Heart right ventricle (tissue), 16 donors: Measurements from ENCODE around the gene DPEP2. TPM values are rescaled to one million over a fixed set of nuclear protein-coding genes. Genes with fewer than 3 reads are reported as not detected.
"Not testable (repeated sequence)": the region's sequence is repeated elsewhere in the genome, so short reads cannot be mapped to it uniquely, and the experiment has no call there.

Experiments used
- ATAC-seq, 8 donors: fragments of 200-7000 bp; cut with Tn5 transposase; one replicate each; pipeline ENCODE4 v1.9.1; 2020; ENCODE audit warnings: mild to moderate bottlenecking in 8 of 8, moderate library complexity in 8 of 8, moderate number of reproducible peaks in 1 of 8
- DNase-seq, 2 donors: peaks; one replicate each; pipeline ENCODE4 v3.0.0-alpha.2; 2020
- H3K27ac ChIP-seq, 10 donors: fragments of 200-600 bp; sonication (generic) in 2 of 10; one replicate each; pipeline versions ENCODE4 v1.5.0 to v1.8.0; 2020 to 2022; ENCODE audit warnings: mild to moderate bottlenecking in 3 of 10
- H3K27me3 ChIP-seq, 7 donors: fragments of 200-600 bp; one replicate each; pipeline ENCODE4 v1.8.0; 2021 to 2022; ENCODE audit warnings: mild to moderate bottlenecking in 2 of 7
- H3K36me3 ChIP-seq, 9 donors: fragments of 200-600 bp; sonication (generic) in 1 of 9; one replicate each; pipeline versions ENCODE4 v1.5.0 to v1.8.0; 2020 to 2022; ENCODE audit warnings: mild to moderate bottlenecking in 2 of 9
- H3K4me1 ChIP-seq, 9 donors: fragments of 200-600 bp; sonication (generic) in 1 of 9; one replicate each; pipeline versions ENCODE4 v1.5.0 to v1.8.0; 2020 to 2022; ENCODE audit warnings: mild to moderate bottlenecking in 4 of 9
- H3K4me3 ChIP-seq, 10 donors: fragments of 200-600 bp; sonication (generic) in 2 of 10; one replicate each; pipeline versions ENCODE4 v1.5.0 to v1.8.0; 2020 to 2022; ENCODE audit warnings: mild to moderate bottlenecking in 7 of 10, moderate library complexity in 2 of 10
- H3K9me3 ChIP-seq, 11 donors: fragments of 200-600 bp in 10 of 11; sonication (generic) in 2 of 11; one replicate each; pipeline versions ENCODE4 v1.5.0 to v1.8.0; 2013 to 2022; ENCODE audit warnings: mild to moderate bottlenecking in 2 of 11, control low read depth in 1 of 11, moderate library complexity in 1 of 11
- WGBS, 2 donors: extraction: QIAGEN DNeasy Blood & Tissue Kit; methylation state at CpG; one replicate each; pipeline ENCODE4 v1.1.7; 2013; ENCODE audit warnings: inconsistent platforms in 1 of 2; 5-methylcytosine and 5-hydroxymethylcytosine counted together
- intact Hi-C, 10 donors: fragments of 100-400 bp; cut with DNase I; formaldehyde crosslinking; loops; one replicate each; pipeline versions ENCODE4 v1.11.1 to v1.14.2; 2022
- polyA plus RNA-seq, 2 donors: library from polyadenylated mRNA; stranded (reverse); fragments of 200-250 nt; gene quantifications; one replicate each; pipeline ENCODE4 v1.2.3, GENCODE V29; 2013
- total RNA-seq, 10 donors: library from RNA; stranded (reverse); fragmentation: NEBNext Ultra II Directional in 3 of 10; extraction: Animal tissue kit (Norgen Biotek cat#: 25700) in 3 of 10; gene quantifications; one replicate each; pipeline versions ENCODE4 v1.2.1 to v1.2.4, GENCODE V29; 2021 to 2023
- TF ChIP-seq, protein P1 (sequence below), 9 donors: fragments of 200-600 bp; sonication (generic) in 2 of 9; IDR thresholded peaks; one replicate each; pipeline versions ENCODE4 v1.5.0 to v1.8.0; 2021 to 2022; ENCODE audit warnings: antibody characterized with exemption in 9 of 9, mild to moderate bottlenecking in 5 of 9, moderate library complexity in 1 of 9
- donor health status: Arrhythmogenic right ventricular cardiomyopathy.
- donor health status: ischemic (EF 13 %, LVEDD 7.1; RV severe dilation, severe dysfunction).
- donor health status: healthy with polysubstance abuse.
- donor health status: DM: no; HTN: yes; CAD: no.
- donor health status: DM: no; HTN: no; CAD: no.
- donor health status: ischemic (EF 25% LVEDD 6.9; RV normal size, moderate dysfunction).
- donor health status: ischemic (EF 25% LVEDD 5.7; RV mildly dilated, moderate dysfunction).
- donor health status: healthy.
- donor health status: DM: yes; HTN: yes; CAD: no.
- donor health status: Ischemic cardiomyopathy.
- donor health status: ischemic (EF 35%, LVEDD 5.7; RV mildly dilated, moderate dysfunction).
- donor health status: nonischemic (EF 11% LVEDD 7.7; RV severe dilation, severe dysfunction).
- donor health status: DM: yes; HTN: yes; CAD: no.
- donor health status: PGD.
- donor health status: ischemic (EF 29% LVEDD 5.4; RV normal size, mild dysfunction).
- donor health status: nonischemic (EF 23%, LVEDD 6.1; RV moderate dilation, normal function).

DPEP2 gene
- total and polyA plus RNA-seq, 12 donors, result 1.0 to 6.2 (median 1.6) TPM; not detected in 1

- ATAC-seq (no peak), DNase-seq (no peak)
- TF ChIP-seq, protein P1, sequence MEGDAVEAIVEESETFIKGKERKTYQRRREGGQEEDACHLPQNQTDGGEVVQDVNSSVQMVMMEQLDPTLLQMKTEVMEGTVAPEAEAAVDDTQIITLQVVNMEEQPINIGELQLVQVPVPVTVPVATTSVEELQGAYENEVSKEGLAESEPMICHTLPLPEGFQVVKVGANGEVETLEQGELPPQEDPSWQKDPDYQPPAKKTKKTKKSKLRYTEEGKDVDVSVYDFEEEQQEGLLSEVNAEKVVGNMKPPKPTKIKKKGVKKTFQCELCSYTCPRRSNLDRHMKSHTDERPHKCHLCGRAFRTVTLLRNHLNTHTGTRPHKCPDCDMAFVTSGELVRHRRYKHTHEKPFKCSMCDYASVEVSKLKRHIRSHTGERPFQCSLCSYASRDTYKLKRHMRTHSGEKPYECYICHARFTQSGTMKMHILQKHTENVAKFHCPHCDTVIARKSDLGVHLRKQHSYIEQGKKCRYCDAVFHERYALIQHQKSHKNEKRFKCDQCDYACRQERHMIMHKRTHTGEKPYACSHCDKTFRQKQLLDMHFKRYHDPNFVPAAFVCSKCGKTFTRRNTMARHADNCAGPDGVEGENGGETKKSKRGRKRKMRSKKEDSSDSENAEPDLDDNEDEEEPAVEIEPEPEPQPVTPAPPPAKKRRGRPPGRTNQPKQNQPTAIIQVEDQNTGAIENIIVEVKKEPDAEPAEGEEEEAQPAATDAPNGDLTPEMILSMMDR (IDR thresholded peaks at IDR 0.05), result no peak
- Histone ChIP-seq H3K9me3 (no peaks in the 10 kb centered on the region), H3K27me3 (no peaks in the 10 kb centered on the region), H3K27ac (peak overlapping the region in 1 of 10 donors; percentile 15), H3K4me3 (no peak overlapping the region), H3K36me3 (peaks cover 0 to 65% (median 32%) of the 10 kb centered on the region in 9 donors), H3K4me1 (peaks cover 15 to 73% (median 47%) of the 10 kb centered on the region in 9 donors)
- 74 to 79% methylated on average over 33 of the region's 33 CpGs for WGBS, 2 donors
- intact Hi-C loops, result loop anchor here in 6 of 10 donors (5.0 to 10.0 kb wide), 5 partner anchors 53 to 415 kb away; partner anchors contain the start of gene RIPOR1 (in 3 of the 6)
These were observed 59.5 kb downstream of the DPEP2 start for GRCh38 chr16:67939507-67940445.

GRCh38 chr16:67937713-67938112 is 61.6 kb downstream of the DPEP2 start:
- not testable (repeated sequence) for H3K27me3 ChIP-seq, DNase-seq, H3K9me3 ChIP-seq, H3K4me3 ChIP-seq, ATAC-seq
- Histone ChIP-seq H3K36me3 (peaks cover 0 to 62% (median 24%) of the 10 kb centered on the region in 9 donors), H3K27ac (peak overlapping the region in 6 of 10 donors; percentile 88 to 98 (median 95)), H3K4me1 (peaks cover 4 to 58% (median 37%) of the 10 kb centered on the region in 9 donors)
- WGBS, 2 donors, result 92 to 94% methylated on average over 5 of the region's 5 CpGs
- intact Hi-C loops, result loop anchor here in 5 of 10 donors (2.0 to 10.0 kb wide), 6 partner anchors 29 to 413 kb away; partner anchors contain the start of gene RIPOR1 (in 3 of the 5)

Other genes with a start within 250 kb of the DPEP2 start
- gene RANBP10, start 192.9 kb downstream of the DPEP2 start, total RNA-seq, result 10 to 100 TPM; 11.1 to 21.6 (median 15.6) TPM
- gene RANBP10, start 192.9 kb downstream of the DPEP2 start, polyA plus RNA-seq, result 1 to 10 TPM; 6.4 to 8.9 TPM
- 1 to 10 TPM in 1 of 10 donors, under 1 TPM in 9; 0.15 to 1.1 (median 0.48) TPM for gene TSNAXIP1, start 192.6 kb downstream of the DPEP2 start, total RNA-seq
- 1 to 10 TPM in 1 of 2 donors, under 1 TPM in 1; 0.74 to 1.2 TPM for gene TSNAXIP1, start 192.6 kb downstream of the DPEP2 start, polyA plus RNA-seq
- 10 to 100 TPM; 20.6 to 41.3 (median 26.9) TPM for gene THAP11, start 157.2 kb downstream of the DPEP2 start, total RNA-seq
- gene THAP11, start 157.2 kb downstream of the DPEP2 start, polyA plus RNA-seq, result 10 to 100 TPM in 1 of 2 donors, 1 to 10 TPM in 1; 6.0 to 23.5 TPM
- 100 to 1,000 TPM in 1 of 10 donors, 10 to 100 TPM in 9; 73.9 to 105 (median 80.5) TPM for gene NUTF2, start 152.6 kb downstream of the DPEP2 start, total RNA-seq
- gene NUTF2, start 152.6 kb downstream of the DPEP2 start, polyA plus RNA-seq, result 100 to 1,000 TPM; 186 to 214 TPM
- 10 to 100 TPM; 16.1 to 27.1 (median 19.1) TPM for gene CENPT, start 151.8 kb downstream of the DPEP2 start, total RNA-seq
- 10 to 100 TPM; 31.1 to 63.3 TPM for gene CENPT, start 151.8 kb downstream of the DPEP2 start, polyA plus RNA-seq
- gene EDC4, start 126.4 kb downstream of the DPEP2 start, total RNA-seq, result 10 to 100 TPM; 25.8 to 41.6 (median 31.3) TPM
- gene EDC4, start 126.4 kb downstream of the DPEP2 start, polyA plus RNA-seq, result 10 to 100 TPM; 30.2 to 46.8 TPM
- gene NRN1L, start 114.6 kb downstream of the DPEP2 start, total RNA-seq, result 1 to 10 TPM in 6 of 10 donors, not detected in 4; 1.1 to 2.7 (median 1.5) TPM
- gene NRN1L, start 114.6 kb downstream of the DPEP2 start, polyA plus RNA-seq, result 1 to 10 TPM; 1.8 to 4.0 TPM
- 10 to 100 TPM; 16.0 to 24.5 (median 20.5) TPM for gene PSKH1, start 106.2 kb downstream of the DPEP2 start, total RNA-seq
- gene PSKH1, start 106.2 kb downstream of the DPEP2 start, polyA plus RNA-seq, result 10 to 100 TPM; 15.7 to 22.9 TPM
- 1 to 10 TPM in 2 of 10 donors, under 1 TPM in 8; 0.39 to 1.6 (median 0.84) TPM for gene CTRL, start 67.6 kb downstream of the DPEP2 start, total RNA-seq
- gene CTRL, start 67.6 kb downstream of the DPEP2 start, polyA plus RNA-seq, result 1 to 10 TPM in 1 of 2 donors, under 1 TPM in 1; 0.74 to 2.0 TPM
- 100 to 1,000 TPM in 1 of 10 donors, 10 to 100 TPM in 9; 48.9 to 164 (median 62.8) TPM for gene PSMB10, start 62.6 kb downstream of the DPEP2 start, total RNA-seq
- gene PSMB10, start 62.6 kb downstream of the DPEP2 start, polyA plus RNA-seq, result 100 to 1,000 TPM in 1 of 2 donors, 10 to 100 TPM in 1; 87.4 to 170 TPM
- 10 to 100 TPM; 14.4 to 24.6 (median 20.6) TPM for gene LCAT, start 55.4 kb downstream of the DPEP2 start, total RNA-seq
- gene LCAT, start 55.4 kb downstream of the DPEP2 start, polyA plus RNA-seq, result 10 to 100 TPM; 18.1 to 96.5 TPM
- 100 to 1,000 TPM in 1 of 10 donors, 10 to 100 TPM in 9; 70.9 to 107 (median 86.6) TPM for gene SLC12A4, start 30.8 kb downstream of the DPEP2 start, total RNA-seq
- gene SLC12A4, start 30.8 kb downstream of the DPEP2 start, polyA plus RNA-seq, result 100 to 1,000 TPM in 1 of 2 donors, 10 to 100 TPM in 1; 70.1 to 116 TPM
- under 1 TPM in 1 of 10 donors, not detected in 9; 0.34 TPM for gene DPEP3, start 19.0 kb downstream of the DPEP2 start, total RNA-seq
- under 1 TPM in 1 of 2 donors, not detected in 1; 0.01 TPM for gene DPEP3, start 19.0 kb downstream of the DPEP2 start, polyA plus RNA-seq
- not detected for gene DPEP2NB, start 16.4 kb upstream of the DPEP2 start, total RNA-seq
- gene DPEP2NB, start 16.4 kb upstream of the DPEP2 start, polyA plus RNA-seq, result not detected
- gene DDX28, start 23.7 kb upstream of the DPEP2 start, total RNA-seq, result 10 to 100 TPM in 4 of 10 donors, 1 to 10 TPM in 6; 8.4 to 13.1 (median 9.7) TPM
- gene DDX28, start 23.7 kb upstream of the DPEP2 start, polyA plus RNA-seq, result 1 to 10 TPM; 5.3 to 9.6 TPM
- 10 to 100 TPM in 2 of 10 donors, 1 to 10 TPM in 8; 4.8 to 13.1 (median 7.2) TPM for gene DUS2, start 23.8 kb upstream of the DPEP2 start, total RNA-seq
- gene DUS2, start 23.8 kb upstream of the DPEP2 start, polyA plus RNA-seq, result 1 to 10 TPM; 4.2 to 9.6 TPM
- gene NFATC3, start 85.9 kb upstream of the DPEP2 start, total RNA-seq, result 10 to 100 TPM; 19.8 to 32.9 (median 25.1) TPM
- gene NFATC3, start 85.9 kb upstream of the DPEP2 start, polyA plus RNA-seq, result 1 to 10 TPM; 6.3 to 9.2 TPM
- gene ESRP2, start 236.6 kb upstream of the DPEP2 start, total RNA-seq, result 1 to 10 TPM in 1 of 10 donors, under 1 TPM in 9; 0.07 to 1.0 (median 0.44) TPM
- under 1 TPM; 0.25 to 0.66 TPM for gene ESRP2, start 236.6 kb upstream of the DPEP2 start, polyA plus RNA-seq
- gene PLA2G15, start 245.9 kb upstream of the DPEP2 start, total RNA-seq, result 10 to 100 TPM; 31.0 to 62.1 (median 44.0) TPM
- gene PLA2G15, start 245.9 kb upstream of the DPEP2 start, polyA plus RNA-seq, result 10 to 100 TPM; 33.1 to 33.7 TPM